ENCODE results near the gene SLIT1. TPM values are rescaled to one million over a fixed set of nuclear protein-coding genes. Genes with fewer than 3 reads are reported as not detected.

SLIT1 gene
- total and polyA plus RNA-seq, 2 experiments from 2014 or later: not detected

GRCh38 chr10:97062456-97062855 is 123.3 kb downstream of the SLIT1 start:
- Histone ChIP-seq H3F3A (ENCODE audit: insufficient read depth) (no peaks in the 10 kb centered on the region), H3K36me3 (ENCODE audit: low read depth) (no peaks in the 10 kb centered on the region), H3K27me3 (replicated peaks; ENCODE audit: insufficient read depth) (0 out of 2 replicates have a peak, but pooled peaks cover 9% of the 10 kb centered on the region), H3K27ac (no peak overlapping the region), H3K9me3 (ENCODE audit: low read depth) (no peaks in the 10 kb centered on the region), H3K9ac (no peak overlapping the region), H3K4me2 (ENCODE audit: unreplicated experiment) (no peak overlapping the region), H2AFZ (no peak overlapping the region), H3K79me2 (ENCODE audit: insufficient read depth) (no peaks in the 10 kb centered on the region), H4K20me1 (ENCODE audit: insufficient read depth) (no peaks in the 10 kb centered on the region), H3K9me2 (ENCODE audit: insufficient read depth) (no peaks in the 10 kb centered on the region), H3K4me3 (no peak overlapping the region), H3K4me1 (ENCODE audit: insufficient read depth) (no peaks in the 10 kb centered on the region)
- TF ChIP-seq EZH2 (IDR thresholded peaks at IDR 0.05; ENCODE audit: insufficient read depth, poor library complexity, severe bottlenecking) (no peak), EZH2phosphoT487 (IDR thresholded peaks at IDR 0.05; ENCODE audit: insufficient read depth, low read depth) (no peak)
- WGBS, 2 experiments (ENCODE audit: low coverage in 1 of 2, low lambda C conversion rate in 2 of 2, missing lambda C conversion rate in 2 of 2): 78 to 83% methylated on average over 7 of the region's 7 CpGs
- in situ Hi-C loops (cut with MboI): no loop called here
- no peak for DNase-seq

GRCh38 chr10:97062046-97062445 is 123.7 kb downstream of the SLIT1 start:
- Histone ChIP-seq H3F3A (ENCODE audit: insufficient read depth) (no peaks in the 10 kb centered on the region), H3K9ac (no peak overlapping the region), H3K79me2 (ENCODE audit: insufficient read depth) (no peaks in the 10 kb centered on the region), H3K9me3 (ENCODE audit: low read depth) (no peaks in the 10 kb centered on the region), H4K20me1 (ENCODE audit: insufficient read depth) (no peaks in the 10 kb centered on the region), H3K4me2 (ENCODE audit: unreplicated experiment) (no peak overlapping the region), H2AFZ (no peak overlapping the region), H3K27ac (no peak overlapping the region), H3K36me3 (ENCODE audit: low read depth) (no peaks in the 10 kb centered on the region), H3K9me2 (ENCODE audit: insufficient read depth) (no peaks in the 10 kb centered on the region), H3K27me3 (replicated peaks; ENCODE audit: insufficient read depth) (0 out of 2 replicates have a peak, but pooled peaks cover 9% of the 10 kb centered on the region), H3K4me3 (no peak overlapping the region), H3K4me1 (ENCODE audit: insufficient read depth) (no peaks in the 10 kb centered on the region)
- no peak for TF ChIP-seq EZH2phosphoT487 (IDR thresholded peaks at IDR 0.05; ENCODE audit: insufficient read depth, low read depth)
- no peak for TF ChIP-seq EZH2 (IDR thresholded peaks at IDR 0.05; ENCODE audit: insufficient read depth, poor library complexity, severe bottlenecking)
- in situ Hi-C loops (cut with MboI): no loop called here
- 48 to 58% methylated on average over 5 of the region's 5 CpGs for WGBS, 2 experiments (ENCODE audit: low coverage in 1 of 2, low lambda C conversion rate in 2 of 2, missing lambda C conversion rate in 2 of 2)
- DNase-seq: no peak

GRCh38 chr10:97061423-97061822 is 124.3 kb downstream of the SLIT1 start:
- H3K9me2 ChIP-seq (ENCODE audit: insufficient read depth): no peaks in the 10 kb centered on the region
- H3K9me3 ChIP-seq (ENCODE audit: low read depth): no peaks in the 10 kb centered on the region
- H3F3A ChIP-seq (ENCODE audit: insufficient read depth): no peaks in the 10 kb centered on the region
- no peak for DNase-seq
- no peaks in the 10 kb centered on the region for H4K20me1 ChIP-seq (ENCODE audit: insufficient read depth)
- H3K36me3 ChIP-seq (ENCODE audit: low read depth): no peaks in the 10 kb centered on the region
- WGBS, 2 experiments (ENCODE audit: low coverage in 1 of 2, low lambda C conversion rate in 2 of 2, missing lambda C conversion rate in 2 of 2): 58 to 65% methylated on average over 2 of the region's 2 CpGs
- no peak overlapping the region for H3K27ac ChIP-seq
- no peak overlapping the region for H3K4me2 ChIP-seq (ENCODE audit: unreplicated experiment)
- H3K79me2 ChIP-seq (ENCODE audit: insufficient read depth): no peaks in the 10 kb centered on the region
- H3K9ac ChIP-seq: no peak overlapping the region
- H3K4me1 ChIP-seq (ENCODE audit: insufficient read depth): no peaks in the 10 kb centered on the region
- TF ChIP-seq EZH2phosphoT487 (IDR thresholded peaks at IDR 0.05; ENCODE audit: insufficient read depth, low read depth) (no peak), EZH2 (IDR thresholded peaks at IDR 0.05; ENCODE audit: insufficient read depth, poor library complexity, severe bottlenecking) (no peak)
- 0 out of 2 replicates have a peak, but pooled peaks cover 9% of the 10 kb centered on the region for H3K27me3 ChIP-seq (replicated peaks; ENCODE audit: insufficient read depth)
- in situ Hi-C loops (cut with MboI): no loop called here
- no peak overlapping the region for H2AFZ ChIP-seq
- H3K4me3 ChIP-seq: no peak overlapping the region

GRCh38 chr10:97060441-97061084 is 125.2 kb downstream of the SLIT1 start:
- H3K4me2 ChIP-seq (ENCODE audit: unreplicated experiment): no peak overlapping the region
- no peaks in the 10 kb centered on the region for H4K20me1 ChIP-seq (ENCODE audit: insufficient read depth)
- no peaks in the 10 kb centered on the region for H3F3A ChIP-seq (ENCODE audit: insufficient read depth)
- no peak overlapping the region for H3K9ac ChIP-seq
- H3K4me1 ChIP-seq (ENCODE audit: insufficient read depth): no peaks in the 10 kb centered on the region
- in situ Hi-C loops (cut with MboI): no loop called here
- H2AFZ ChIP-seq: no peak overlapping the region
- no peaks in the 10 kb centered on the region for H3K79me2 ChIP-seq (ENCODE audit: insufficient read depth)
- TF ChIP-seq EZH2 (IDR thresholded peaks at IDR 0.05; ENCODE audit: insufficient read depth, poor library complexity, severe bottlenecking): no peak
- TF ChIP-seq EZH2phosphoT487 (IDR thresholded peaks at IDR 0.05; ENCODE audit: insufficient read depth, low read depth): no peak
- no peak overlapping the region for H3K4me3 ChIP-seq
- peak; percentile 9 for DNase-seq
- H3K9me3 ChIP-seq (ENCODE audit: low read depth): no peaks in the 10 kb centered on the region
- 59 to 60% methylated on average over 15 of the region's 15 CpGs for WGBS, 2 experiments (ENCODE audit: low coverage in 1 of 2, low lambda C conversion rate in 2 of 2, missing lambda C conversion rate in 2 of 2)
- no peak overlapping the region for H3K27ac ChIP-seq
- no peaks in the 10 kb centered on the region for H3K9me2 ChIP-seq (ENCODE audit: insufficient read depth)
- no peaks in the 10 kb centered on the region for H3K36me3 ChIP-seq (ENCODE audit: low read depth)
- H3K27me3 ChIP-seq (replicated peaks; ENCODE audit: insufficient read depth): 0 out of 2 replicates have a peak, but pooled peaks cover 9% of the 10 kb centered on the region

All from GM23248 (cell line).